PFSK-1 (cell line): ENCODE measurements around the gene YPEL1.

ENCODE experiments used
- FOXP2 ChIP-seq: optimal IDR thresholded peaks from 2 replicates; pipeline ENCODE3; 2011; ENCODE audit warnings: borderline replicate concordance, control low read depth, inconsistent platforms; ENCODE audit not compliant: insufficient read depth; ENCODE audit errors: extremely low read length, extremely low read depth
- POLR2AphosphoS5 ChIP-seq: IDR thresholded peaks from 2 replicates; pipeline ENCODE4 v1.6.1; 2012; ENCODE audit warnings: low read depth, mild to moderate bottlenecking, control low read depth, low read length, moderate library complexity
- REST ChIP-seq, 2 experiments: IDR thresholded peaks; 2 replicates each; pipeline versions ENCODE4 v1.6.1 to v1.8.0; 2011 to 2012; ENCODE audit warnings: low read depth in 2 of 2, low read length in 2 of 2, control low read depth in 1 of 2, inconsistent platforms in 1 of 2, mild to moderate bottlenecking in 1 of 2, moderate library complexity in 1 of 2; ENCODE audit not compliant: insufficient read depth in 1 of 2
- SIN3A ChIP-seq: IDR thresholded peaks from 2 replicates; pipeline ENCODE4 v1.6.1; 2012; ENCODE audit warnings: mild to moderate bottlenecking, low read length, moderate library complexity, borderline replicate concordance; ENCODE audit not compliant: insufficient read depth
- TAF1 ChIP-seq: IDR thresholded peaks from 2 replicates; pipeline ENCODE4 v1.6.1; 2012; ENCODE audit warnings: low read length, control low read depth, borderline replicate concordance; ENCODE audit not compliant: insufficient read depth

Gene YPEL1

DNA sequence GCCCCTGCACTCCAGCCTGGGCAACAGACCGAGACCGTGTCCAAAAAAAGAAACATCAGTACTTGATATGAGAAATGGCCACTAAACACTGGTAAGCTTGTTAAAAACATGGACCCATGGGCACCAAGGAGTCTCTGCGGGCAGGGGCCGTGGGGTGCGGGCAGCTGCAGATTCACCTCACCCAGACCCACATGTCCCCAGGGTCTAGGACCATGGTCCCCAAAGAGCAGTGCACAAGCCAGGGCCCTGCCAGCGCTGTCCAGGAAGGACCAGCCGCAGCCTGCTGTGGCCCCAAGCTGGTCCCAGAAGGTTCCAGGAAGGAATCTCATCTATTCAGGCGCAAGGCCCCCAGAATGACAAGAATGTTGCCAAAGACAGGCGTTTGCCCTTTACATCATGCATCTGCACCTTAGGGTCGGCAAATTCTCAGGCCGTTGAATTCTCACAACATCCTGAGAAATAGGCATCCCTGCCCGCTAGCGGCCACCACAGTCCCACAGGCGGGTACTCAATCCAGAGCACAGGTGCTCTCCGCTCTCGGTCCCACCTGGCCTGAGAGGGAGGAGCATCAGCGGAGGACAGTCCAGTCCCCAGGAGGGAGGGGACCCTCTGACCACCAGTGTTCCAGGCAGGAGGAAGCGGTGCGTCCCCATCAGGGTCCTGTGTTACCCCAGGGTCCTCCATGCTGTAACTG is 9.5 kb downstream of the YPEL1 start:
- no peak for TF ChIP-seq SIN3A

GRCh38 chr22:21719024-21719423 is 16.6 kb downstream of the YPEL1 start:
- no peak for TF ChIP-seq FOXP2
- TF ChIP-seq REST (IDR thresholded peaks at IDR 0.05; ENCODE audit: insufficient read depth in 1 of 2, low read depth in 2 of 2, low read length in 2 of 2), result no peak
- TF ChIP-seq TAF1, result no peak
- no peak for TF ChIP-seq POLR2AphosphoS5
- no peak for TF ChIP-seq SIN3A

DNA sequence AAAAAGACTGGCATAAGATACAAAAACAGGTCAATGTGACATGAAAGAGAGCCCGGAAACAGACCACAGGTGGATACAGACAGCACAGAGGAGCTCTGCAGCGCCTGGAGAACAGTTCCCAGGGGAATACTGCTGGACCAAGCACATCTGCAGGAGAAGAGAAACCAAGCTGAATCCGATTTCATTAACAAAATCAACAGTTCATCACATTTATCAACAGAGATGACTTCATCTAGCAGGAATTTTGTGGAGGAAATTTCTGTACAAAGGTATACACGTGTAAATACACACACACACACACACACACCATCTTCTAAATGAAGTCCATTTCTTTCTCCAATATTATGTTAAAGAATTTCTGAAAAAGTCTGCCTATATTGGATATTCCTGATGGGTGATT is 17.1 kb downstream of the YPEL1 start:
- TF ChIP-seq SIN3A (no peak), POLR2AphosphoS5 (no peak), FOXP2 (no peak), TAF1 (no peak), REST (IDR thresholded peaks at IDR 0.05; ENCODE audit: insufficient read depth in 1 of 2, low read depth in 2 of 2, low read length in 2 of 2) (no peak)

- no peak for TF ChIP-seq POLR2AphosphoS5
- no peak for TF ChIP-seq REST (IDR thresholded peaks at IDR 0.05; ENCODE audit: insufficient read depth in 1 of 2, low read depth in 2 of 2, low read length in 2 of 2)
- no peak for TF ChIP-seq SIN3A
- no peak for TF ChIP-seq FOXP2
- TF ChIP-seq TAF1, result no peak
These were observed 20.8 kb downstream of the YPEL1 start for GRCh38 chr22:21714786-21715185.

- TF ChIP-seq SIN3A (no peak), TAF1 (no peak), POLR2AphosphoS5 (no peak), FOXP2 (no peak), REST (IDR thresholded peaks at IDR 0.05; ENCODE audit: insufficient read depth in 1 of 2, low read depth in 2 of 2, low read length in 2 of 2) (no peak)
These were observed 21.4 kb downstream of the YPEL1 start for GRCh38 chr22:21714059-21714770.
